ENCODE measurements around the gene IMMP2L. TPM values are rescaled to one million over a fixed set of nuclear protein-coding genes. Genes with fewer than 3 reads are reported as not detected.
"Not testable (repeated sequence)": the region's sequence is repeated elsewhere in the genome, so short reads cannot be mapped to it uniquely, and the experiment has no call there.

Gene IMMP2L
- total RNA-seq, 1 donor = 8.2 TPM

DNA sequence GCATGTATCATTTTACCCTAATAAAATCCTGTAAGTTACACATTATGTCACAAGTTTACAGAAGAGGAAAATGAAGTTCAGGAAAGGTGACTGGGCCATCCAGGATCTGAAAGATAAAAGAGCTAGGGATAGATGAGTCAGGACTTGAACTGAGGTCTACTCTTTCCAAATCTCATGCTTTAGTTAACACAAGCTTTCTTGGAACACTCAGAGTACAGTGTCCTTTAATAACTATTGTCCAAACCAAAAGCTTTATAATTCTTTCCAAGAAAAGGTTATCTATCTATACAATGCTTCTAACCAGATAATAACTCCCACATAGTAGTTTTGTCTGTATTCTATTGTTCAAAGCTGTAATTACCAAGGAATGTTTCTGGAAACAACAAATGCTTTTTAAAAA, 306.7 kb downstream of the IMMP2L start:
- TF ChIP-seq, protein P1, sequence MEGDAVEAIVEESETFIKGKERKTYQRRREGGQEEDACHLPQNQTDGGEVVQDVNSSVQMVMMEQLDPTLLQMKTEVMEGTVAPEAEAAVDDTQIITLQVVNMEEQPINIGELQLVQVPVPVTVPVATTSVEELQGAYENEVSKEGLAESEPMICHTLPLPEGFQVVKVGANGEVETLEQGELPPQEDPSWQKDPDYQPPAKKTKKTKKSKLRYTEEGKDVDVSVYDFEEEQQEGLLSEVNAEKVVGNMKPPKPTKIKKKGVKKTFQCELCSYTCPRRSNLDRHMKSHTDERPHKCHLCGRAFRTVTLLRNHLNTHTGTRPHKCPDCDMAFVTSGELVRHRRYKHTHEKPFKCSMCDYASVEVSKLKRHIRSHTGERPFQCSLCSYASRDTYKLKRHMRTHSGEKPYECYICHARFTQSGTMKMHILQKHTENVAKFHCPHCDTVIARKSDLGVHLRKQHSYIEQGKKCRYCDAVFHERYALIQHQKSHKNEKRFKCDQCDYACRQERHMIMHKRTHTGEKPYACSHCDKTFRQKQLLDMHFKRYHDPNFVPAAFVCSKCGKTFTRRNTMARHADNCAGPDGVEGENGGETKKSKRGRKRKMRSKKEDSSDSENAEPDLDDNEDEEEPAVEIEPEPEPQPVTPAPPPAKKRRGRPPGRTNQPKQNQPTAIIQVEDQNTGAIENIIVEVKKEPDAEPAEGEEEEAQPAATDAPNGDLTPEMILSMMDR (IDR thresholded peaks at IDR 0.05; ENCODE audit: insufficient read depth, low read depth, low read length) = no peak
- H3K4me3 ChIP-seq (ENCODE audit: low read depth, low read length) = no peak overlapping the region
- no peak for DNase-seq (ENCODE audit: low read depth)

DNA sequence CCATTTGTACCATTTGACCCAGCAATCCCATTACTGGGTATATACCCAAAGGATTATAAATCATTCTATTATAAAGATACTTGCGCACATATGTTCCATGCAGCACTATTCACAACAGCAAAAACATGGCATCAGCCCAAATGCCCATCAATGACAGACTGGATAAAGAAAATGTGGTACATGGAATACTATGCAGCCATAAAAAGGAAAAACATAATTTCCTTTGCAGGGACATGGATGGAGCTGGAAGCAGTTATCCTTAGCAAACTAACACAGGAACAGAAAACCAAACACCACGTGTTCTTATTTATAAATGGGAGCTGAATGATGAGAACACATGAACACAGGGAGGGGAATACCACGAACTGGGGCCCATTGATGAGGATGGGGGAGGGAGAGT, 310.9 kb downstream of the IMMP2L start:
- not testable (repeated sequence) for H3K4me3 ChIP-seq (ENCODE audit: low read depth, low read length); DNase-seq (ENCODE audit: low read depth)

GRCh38 chr7:111249807-111250206, 312.5 kb downstream of the IMMP2L start:
- not testable (repeated sequence) for DNase-seq (ENCODE audit: low read depth); H3K4me3 ChIP-seq (ENCODE audit: low read depth, low read length)

DNA sequence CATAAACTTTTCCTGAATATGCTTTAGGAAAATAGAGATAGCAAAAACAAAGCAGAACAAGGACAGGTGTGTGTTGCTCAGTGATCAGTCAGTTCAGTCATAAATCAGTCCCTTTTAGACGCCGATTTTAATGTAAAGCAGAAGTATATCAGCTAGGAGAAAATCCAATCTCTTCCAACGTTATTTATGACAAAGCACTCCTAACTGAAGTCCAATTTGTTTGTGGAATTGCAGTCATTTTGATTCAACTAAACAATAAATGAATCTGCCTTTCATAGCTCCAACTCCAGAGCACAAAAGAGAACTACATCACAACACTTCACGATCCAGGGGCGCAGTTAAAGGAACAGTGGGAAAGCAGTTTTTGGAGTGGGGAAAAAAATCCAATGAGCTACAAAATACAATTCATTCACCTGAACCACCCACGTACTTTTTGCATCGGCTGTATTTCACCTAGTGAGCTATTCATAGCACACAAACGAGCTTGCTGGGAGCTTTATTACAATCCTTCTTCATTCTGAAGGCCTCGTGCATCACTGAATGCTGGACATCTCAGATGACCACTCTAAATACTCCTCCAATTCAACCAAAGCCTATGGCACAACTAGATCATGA, 320.0 kb downstream of the IMMP2L start:
- no peak for DNase-seq (ENCODE audit: low read depth)

GRCh38 chr7:111240371-111240770, 321.9 kb downstream of the IMMP2L start:
- no peak overlapping the region for H3K4me3 ChIP-seq (ENCODE audit: low read depth, low read length)
- no peak for DNase-seq (ENCODE audit: low read depth)
- TF ChIP-seq, protein P1 (IDR thresholded peaks at IDR 0.05; ENCODE audit: insufficient read depth, low read depth, low read length) = no peak

More for the DNA sequence above, 320.0 kb downstream of the IMMP2L start:
- H3K4me3 ChIP-seq (ENCODE audit: low read depth, low read length) = no peak overlapping the region
- TF ChIP-seq, protein P1 (IDR thresholded peaks at IDR 0.05; ENCODE audit: insufficient read depth, low read depth, low read length) = no peak

- no peak for DNase-seq (ENCODE audit: low read depth)
- TF ChIP-seq, protein P1 (IDR thresholded peaks at IDR 0.05; ENCODE audit: insufficient read depth, low read depth, low read length) = no peak
Measured at GRCh38 chr7:111239437-111239836, 322.9 kb downstream of the IMMP2L start.

DNA sequence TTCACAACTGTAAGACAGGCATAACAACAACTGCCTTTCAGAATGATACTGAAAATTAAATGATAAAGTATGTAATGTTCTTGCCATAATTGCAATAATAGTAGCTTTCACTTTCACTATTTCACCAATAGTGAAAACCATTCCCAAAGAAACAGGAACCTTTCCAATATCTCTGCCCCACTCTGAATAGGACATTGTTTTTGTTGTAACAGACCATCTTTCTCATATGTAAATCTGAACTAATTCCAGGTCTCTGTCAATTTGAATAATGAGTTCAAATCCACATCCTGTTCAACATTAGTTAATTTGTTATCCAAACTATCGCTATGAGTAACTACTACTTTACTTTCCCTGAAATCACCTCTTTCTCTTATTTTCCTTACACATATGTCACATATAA, 323.4 kb downstream of the IMMP2L start:
- no peak overlapping the region for H3K4me3 ChIP-seq (ENCODE audit: low read depth, low read length)
- DNase-seq (ENCODE audit: low read depth) = peak; percentile 6
- TF ChIP-seq, protein P1 (IDR thresholded peaks at IDR 0.05; ENCODE audit: insufficient read depth, low read depth, low read length) = no peak

More at GRCh38 chr7:111239437-111239836, 322.9 kb downstream of the IMMP2L start:
- H3K4me3 ChIP-seq (ENCODE audit: low read depth, low read length) = no peak overlapping the region

DNA sequence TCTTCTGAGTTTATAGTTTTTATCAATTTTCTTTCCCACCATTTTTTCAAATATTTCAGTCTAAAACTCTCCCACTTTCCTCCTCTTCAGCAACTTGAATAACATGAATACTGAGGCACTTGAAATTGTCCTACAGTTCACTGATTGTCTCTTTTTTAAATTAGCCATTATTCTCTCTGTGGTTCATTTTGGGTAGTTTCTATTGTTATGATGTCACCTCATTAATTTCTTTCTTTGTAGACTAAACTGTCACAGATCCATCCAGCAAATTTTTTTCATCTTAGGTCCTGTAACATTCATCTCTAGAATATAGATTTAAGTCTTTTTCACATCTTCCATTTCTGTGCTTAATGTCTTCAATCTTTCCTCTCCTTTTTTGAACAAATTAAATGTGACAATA, 326.6 kb downstream of the IMMP2L start:
- TF ChIP-seq, protein P1 (IDR thresholded peaks at IDR 0.05; ENCODE audit: insufficient read depth, low read depth, low read length) = no peak
- DNase-seq (ENCODE audit: low read depth) = no peak
- H3K4me3 ChIP-seq (ENCODE audit: low read depth, low read length) = no peak overlapping the region

Data from fibroblast of villous mesenchyme (primary cell).